ENCODE results near the gene SUGP2. TPM values are rescaled to one million over a fixed set of nuclear protein-coding genes. Genes with fewer than 3 reads are reported as not detected.

Gene SUGP2
- total and polyA plus RNA-seq, 2 of the 13 experiments (the other 11 are each of a cell fraction or from before 2014, with no cell fraction given): 40.6 to 57.7 TPM

DNA sequence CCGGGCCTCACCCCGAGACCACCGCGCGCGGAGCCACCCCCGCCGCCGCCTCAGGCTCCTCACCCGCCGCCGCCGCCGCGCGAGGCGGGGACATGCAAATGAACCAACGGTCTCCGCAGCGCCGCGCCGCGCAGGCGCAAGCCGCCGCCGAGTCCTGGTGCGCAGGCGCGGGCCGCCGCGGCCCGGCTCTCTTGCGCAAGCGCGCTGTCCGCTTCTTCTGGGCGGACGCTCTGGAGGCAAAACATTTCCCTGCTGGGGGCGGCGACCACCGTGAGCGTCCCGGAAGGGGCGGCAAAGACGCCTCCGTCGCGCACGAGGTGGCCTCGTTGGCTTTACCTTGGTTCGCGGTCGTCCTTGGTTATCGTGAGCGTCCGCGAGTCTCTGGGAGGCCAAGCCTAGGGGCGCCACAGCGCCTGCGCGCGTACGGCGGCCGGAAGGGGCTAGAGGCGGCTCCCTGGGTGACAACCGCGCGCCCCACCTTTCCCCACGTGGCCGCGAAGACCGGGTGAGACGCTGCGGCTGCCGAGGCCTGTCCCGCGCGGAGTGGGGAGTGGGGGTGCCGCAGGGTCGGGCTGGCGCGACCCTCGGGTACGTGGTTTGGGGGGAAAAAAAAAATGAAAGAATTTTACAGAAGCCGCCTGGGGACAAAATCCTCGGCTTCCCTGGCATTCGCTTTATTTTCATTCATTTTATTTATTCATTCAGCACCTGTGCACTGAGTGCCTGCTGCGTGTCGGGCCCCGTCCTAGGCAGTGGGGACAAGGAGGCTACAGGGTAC lies at the start of gene SUGP2, which contains the start of gene ARMC6 (continued):
- 0 out of 2 replicates have a peak, but pooled peaks have one; percentile 53 for TF ChIP-seq ZNF704 (CRISPR knock-in tag; IDR thresholded peaks at IDR 0.05; ENCODE audit: borderline replicate concordance)
- TF ChIP-seq E2F2 (CRISPR knock-in tag; IDR thresholded peaks at IDR 0.05; ENCODE audit: borderline replicate concordance): peak; percentile 70; the same call in 1 of the 2 replicates
- TF ChIP-seq ARID2 (CRISPR knock-in tag; IDR thresholded peaks at IDR 0.05; ENCODE audit: borderline replicate concordance): peak; percentile 91
- TF ChIP-seq PAWR (CRISPR knock-in tag; IDR thresholded peaks at IDR 0.05; ENCODE audit: borderline replicate concordance): no peak
- TF ChIP-seq IKZF4 (CRISPR knock-in tag; IDR thresholded peaks at IDR 0.05; ENCODE audit: borderline replicate concordance, low read depth, not compliant biosample characterization): peak; percentile 89
- 0 out of 2 replicates have a peak, but pooled peaks have one; percentile 73 for TF ChIP-seq ZNF101 (CRISPR knock-in tag; IDR thresholded peaks at IDR 0.05; ENCODE audit: borderline replicate concordance, low read depth)
- peak; percentile 65; the same call in 1 of the 2 replicates for TF ChIP-seq ZFP36L1 (CRISPR knock-in tag; IDR thresholded peaks at IDR 0.05)
- TF ChIP-seq SOX13 (IDR thresholded peaks at IDR 0.05): no peak
- TF ChIP-seq SOX13 (CRISPR knock-in tag; conservative IDR thresholded peaks at IDR 0.05 in 1 of 2, IDR thresholded peaks at IDR 0.05 in 1 of 2): peak in 1 of 2 experiments; percentile 33; a peak in 2 of 4 replicates
- peak; percentile 33 for TF ChIP-seq DRAP1 (CRISPR knock-in tag; IDR thresholded peaks at IDR 0.05)
- TF ChIP-seq SSRP1 (CRISPR knock-in tag; IDR thresholded peaks at IDR 0.05): no peak
- TF ChIP-seq CEBPZ (IDR thresholded peaks at IDR 0.05; ENCODE audit: low read length): no peak
- peak; percentile 73; the same call in 1 of the 2 replicates for TF ChIP-seq ZNF30 (CRISPR knock-in tag; IDR thresholded peaks at IDR 0.05)
- TF ChIP-seq TRIM24 (CRISPR knock-in tag; IDR thresholded peaks at IDR 0.05): no peak
- TF ChIP-seq, protein P1, sequence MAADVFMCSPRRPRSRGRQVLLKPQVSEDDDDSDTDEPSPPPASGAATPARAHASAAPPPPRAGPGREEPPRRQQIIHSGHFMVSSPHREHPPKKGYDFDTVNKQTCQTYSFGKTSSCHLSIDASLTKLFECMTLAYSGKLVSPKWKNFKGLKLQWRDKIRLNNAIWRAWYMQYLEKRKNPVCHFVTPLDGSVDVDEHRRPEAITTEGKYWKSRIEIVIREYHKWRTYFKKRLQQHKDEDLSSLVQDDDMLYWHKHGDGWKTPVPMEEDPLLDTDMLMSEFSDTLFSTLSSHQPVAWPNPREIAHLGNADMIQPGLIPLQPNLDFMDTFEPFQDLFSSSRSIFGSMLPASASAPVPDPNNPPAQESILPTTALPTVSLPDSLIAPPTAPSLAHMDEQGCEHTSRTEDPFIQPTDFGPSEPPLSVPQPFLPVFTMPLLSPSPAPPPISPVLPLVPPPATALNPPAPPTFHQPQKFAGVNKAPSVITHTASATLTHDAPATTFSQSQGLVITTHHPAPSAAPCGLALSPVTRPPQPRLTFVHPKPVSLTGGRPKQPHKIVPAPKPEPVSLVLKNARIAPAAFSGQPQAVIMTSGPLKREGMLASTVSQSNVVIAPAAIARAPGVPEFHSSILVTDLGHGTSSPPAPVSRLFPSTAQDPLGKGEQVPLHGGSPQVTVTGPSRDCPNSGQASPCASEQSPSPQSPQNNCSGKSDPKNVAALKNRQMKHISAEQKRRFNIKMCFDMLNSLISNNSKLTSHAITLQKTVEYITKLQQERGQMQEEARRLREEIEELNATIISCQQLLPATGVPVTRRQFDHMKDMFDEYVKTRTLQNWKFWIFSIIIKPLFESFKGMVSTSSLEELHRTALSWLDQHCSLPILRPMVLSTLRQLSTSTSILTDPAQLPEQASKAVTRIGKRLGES (CRISPR knock-in tag; IDR thresholded peaks at IDR 0.05; ENCODE audit: borderline replicate concordance): peak; percentile 87; the same call in 1 of the 2 replicates
- peak; percentile 91; the same call in 1 of the 2 replicates for TF ChIP-seq ZNF333 (CRISPR knock-in tag; IDR thresholded peaks at IDR 0.05; ENCODE audit: borderline replicate concordance)
- TF ChIP-seq MYPOP (CRISPR knock-in tag; IDR thresholded peaks at IDR 0.05): peak; percentile 91
